Heart left ventricle (tissue), 13 donors: ENCODE data around the gene C14orf180.

Experiments
- CTCF ChIP-seq, 12 donors: fragments of 200-600 bp; sonication (generic) in 4 of 12; IDR thresholded peaks; one replicate each; pipeline versions ENCODE4 v1.5.0 to v1.8.0; 2018 to 2022; ENCODE audit warnings: antibody characterized with exemption in 12 of 12, mild to moderate bottlenecking in 5 of 12
- POLR2A ChIP-seq, 2 donors: fragments of 450-650 bp; IDR thresholded peaks; one replicate each; pipeline ENCODE4 v1.6.1; 2017; ENCODE audit warnings: antibody characterized with exemption in 2 of 2, mild to moderate bottlenecking in 2 of 2, moderate library complexity in 2 of 2
- donor health status: ischemic (EF 13 %, LVEDD 7.1; RV severe dilation, severe dysfunction).
- donor health status: DM: no; HTN: yes; CAD: no.
- donor health status: DM: no; HTN: no; CAD: no.
- donor health status: ischemic (EF 25% LVEDD 6.9; RV normal size, moderate dysfunction).
- donor health status: ischemic (EF 25% LVEDD 5.7; RV mildly dilated, moderate dysfunction).
- donor health status: ischemic (EF 35%, LVEDD 5.7; RV mildly dilated, moderate dysfunction).
- donor health status: nonischemic (EF 11% LVEDD 7.7; RV severe dilation, severe dysfunction).
- donor health status: DM: yes; HTN: yes; CAD: no.
- donor health status: PGD.
- donor health status: ischemic (EF 29% LVEDD 5.4; RV normal size, mild dysfunction).
- donor health status: nonischemic (EF 23%, LVEDD 6.1; RV moderate dilation, normal function).

- TF ChIP-seq CTCF (IDR thresholded peaks at IDR 0.05): no peak
- no peak for TF ChIP-seq POLR2A (IDR thresholded peaks at IDR 0.05)
Observed at GRCh38 chr14:104591031-104591430, 11.5 kb downstream of the C14orf180 start.
